Germinal center (tissue), 1 donor: ENCODE results near the gene SFMBT2.

Source experiments
- DNase-seq: peaks from one replicate; pipeline ENCODE4 v3.0.0; 2012; ENCODE audit warnings: mixed read lengths, low spot score

SFMBT2 gene

GRCh38 chr10:7134448-7134847, 276.4 kb downstream of the SFMBT2 start:
- DNase-seq: no peak

- DNase-seq: no peak
Measured at GRCh38 chr10:7133958-7134357, 276.9 kb downstream of the SFMBT2 start.

- no peak for DNase-seq
Measured at GRCh38 chr10:7133278-7133677, 277.6 kb downstream of the SFMBT2 start.

DNA sequence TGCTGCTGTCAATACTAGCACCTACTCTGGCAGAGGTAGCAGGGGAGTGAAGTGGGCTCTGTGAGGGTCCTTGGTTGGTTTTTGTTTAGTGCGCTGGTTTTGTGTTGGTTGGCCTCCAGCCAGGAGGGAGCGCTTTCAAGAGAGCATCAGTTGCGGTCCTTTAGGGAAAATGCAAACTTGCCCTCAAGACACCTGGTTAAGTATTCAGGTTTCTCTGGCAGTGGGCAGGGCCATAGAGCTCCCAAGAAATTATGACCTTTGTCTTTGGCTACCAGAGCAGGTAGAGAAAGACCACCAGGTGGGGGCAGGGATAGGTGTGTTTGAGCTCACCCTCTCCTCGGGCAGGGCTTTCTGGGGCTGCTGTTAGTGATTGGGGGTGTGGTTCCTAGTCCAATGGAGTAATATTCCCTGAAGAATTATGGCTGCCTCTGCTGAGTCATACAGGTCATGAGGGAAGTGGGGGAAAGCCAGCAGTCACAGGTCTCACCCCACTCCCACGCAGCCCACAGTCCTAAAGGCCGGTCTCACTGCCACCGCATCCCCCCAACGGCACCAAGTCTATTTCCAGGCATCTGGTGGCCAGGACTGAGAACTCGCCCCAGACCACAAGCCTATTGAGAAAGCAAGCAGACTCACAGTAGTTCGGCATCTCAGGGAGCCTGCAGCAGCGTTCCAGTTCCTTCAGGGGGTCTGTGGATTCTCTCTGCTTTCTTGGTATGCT, 280.5 kb downstream of the SFMBT2 start:
- DNase-seq: no peak

DNA sequence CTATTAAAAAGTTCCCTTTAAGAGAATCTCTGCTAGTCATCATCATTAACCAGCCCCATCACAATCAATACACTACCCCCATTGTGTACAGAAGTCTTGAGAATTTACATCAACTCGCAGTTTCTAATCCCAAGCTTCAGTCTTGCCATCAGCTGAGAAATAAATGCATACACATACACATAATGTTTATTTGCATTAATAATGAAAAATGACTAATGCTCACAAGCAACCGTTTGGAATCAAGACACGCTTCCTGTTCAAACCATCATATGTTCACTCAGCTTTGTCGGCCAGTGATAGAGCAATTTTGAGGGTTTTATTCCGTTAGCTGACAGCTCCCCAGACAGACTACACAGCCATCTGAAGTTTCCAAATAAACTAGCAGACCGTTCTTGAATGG, 287.1 kb downstream of the SFMBT2 start:
- no peak for DNase-seq

- DNase-seq: no peak
Measured at GRCh38 chr10:7122561-7122960, 288.3 kb downstream of the SFMBT2 start.

DNA sequence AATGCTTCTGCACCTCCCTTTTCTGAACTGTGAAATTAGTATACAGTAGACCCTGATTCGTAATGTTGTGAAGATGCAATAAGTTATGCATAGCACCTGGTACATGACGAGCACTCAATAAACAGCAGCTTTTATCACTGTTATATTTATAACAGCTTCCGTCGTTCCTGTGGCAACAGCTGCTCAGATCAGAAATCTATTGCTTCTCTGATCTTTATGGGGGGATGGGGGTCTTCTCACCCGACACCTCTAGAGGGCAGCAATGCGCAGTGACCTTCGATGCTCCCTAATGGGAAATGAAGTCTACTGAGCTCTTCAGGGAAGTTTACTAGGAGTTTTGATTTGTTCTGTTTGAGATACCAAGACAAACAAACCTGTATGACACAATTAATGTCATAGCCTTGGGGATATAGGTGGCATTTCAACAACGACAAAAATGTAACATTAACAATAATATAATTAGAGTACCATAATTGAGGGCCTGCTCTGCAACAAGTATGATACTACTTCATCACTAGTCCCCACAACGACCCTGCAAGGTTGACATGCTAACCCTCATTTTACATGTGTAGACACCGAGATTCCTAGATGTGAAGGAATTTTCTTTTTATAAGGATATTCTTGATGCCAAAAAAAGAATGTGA, 289.6 kb downstream of the SFMBT2 start:
- DNase-seq: peak; percentile 79

- no peak for DNase-seq
Measured at GRCh38 chr10:7119325-7120015, 291.4 kb downstream of the SFMBT2 start.

GRCh38 chr10:7117806-7118674, 292.8 kb downstream of the SFMBT2 start:
- no peak for DNase-seq

GRCh38 chr10:7117177-7117799, 293.5 kb downstream of the SFMBT2 start:
- no peak for DNase-seq

DNA sequence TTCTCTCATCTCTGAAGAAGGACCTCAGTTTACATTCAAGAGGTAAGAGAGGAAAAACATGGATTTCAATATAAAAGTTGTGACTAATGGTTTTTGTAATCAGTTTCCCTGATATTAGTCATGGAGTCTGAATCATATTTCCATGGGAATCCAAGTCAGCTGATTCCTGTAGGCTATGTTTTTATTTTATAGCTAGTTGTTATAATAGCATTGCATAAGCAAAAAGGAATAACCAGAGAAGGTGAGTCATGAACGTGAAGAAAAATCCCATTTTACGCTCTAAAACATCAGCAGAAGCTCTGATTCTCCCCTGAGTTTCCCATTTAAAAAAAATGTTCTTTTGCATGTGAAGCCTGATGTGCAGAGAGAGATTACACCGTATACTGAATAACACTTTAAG, 299.3 kb downstream of the SFMBT2 start:
- DNase-seq: no peak

DNA sequence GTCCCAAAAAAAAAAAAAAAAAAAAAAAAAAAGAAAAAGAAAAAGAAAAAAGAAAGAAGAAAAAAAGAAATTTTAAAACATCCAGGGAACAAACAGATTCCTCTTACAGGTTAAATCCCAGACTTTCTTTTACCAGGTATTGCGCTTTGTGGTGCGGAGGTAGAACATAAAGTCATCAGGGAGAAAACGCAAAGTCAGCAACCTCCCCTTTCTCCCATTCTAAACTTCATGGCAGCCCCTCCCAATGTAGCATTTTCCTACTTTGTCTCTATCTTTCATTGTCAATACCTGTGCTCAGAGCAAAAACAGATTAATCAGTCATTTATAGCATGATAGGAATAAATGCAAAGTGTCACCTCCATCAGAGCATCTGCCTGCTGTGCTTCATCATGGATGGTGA, 299.7 kb downstream of the SFMBT2 start:
- DNase-seq: no peak
